Uterus (tissue), 2 donors: ENCODE results near the gene FYTTD1.

Source experiments
- CTCF ChIP-seq, 4 experiments: fragments of 200-600 bp in 2 of 4; fragments of 450-650 bp in 2 of 4; sonication (generic) in 2 of 4; IDR thresholded peaks; one replicate each; pipeline ENCODE4 v1.5.1; 2016 to 2019; ENCODE audit warnings: antibody characterized with exemption in 4 of 4, mild to moderate bottlenecking in 2 of 4, moderate library complexity in 1 of 4
- POLR2A ChIP-seq, 2 donors: fragments of 450-650 bp; IDR thresholded peaks; one replicate each; pipeline ENCODE4 v1.6.1; 2016; ENCODE audit warnings: antibody characterized with exemption in 2 of 2, mild to moderate bottlenecking in 1 of 2, moderate library complexity in 1 of 2

- TF ChIP-seq CTCF (IDR thresholded peaks at IDR 0.05) (no peak), POLR2A (IDR thresholded peaks at IDR 0.05) (no peak)
Observed at GRCh38 chr3:197718891-197719290, 30.8 kb upstream of the FYTTD1 start.
